Hematopoietic multipotent progenitor cell treated with erythropoietin and hydrocortisone succinate and interleukin-3 and kit ligand, for 6 days (in vitro differentiated cells): ENCODE measurements around the gene HSPB7.
A peak's percentile ranks its signal among the peaks of the same experiment; 100 is the strongest.
"Not testable (repeated sequence)": the region's sequence is repeated elsewhere in the genome, so short reads cannot be mapped to it uniquely, and the experiment has no call there.

Source experiments
- DNase-seq: peaks from one replicate; pipeline ENCODE4 v3.0.0-alpha.2; 2015

Gene HSPB7

GRCh38 chr1:16017461-16018303 lies at the start of gene HSPB7:
HSPB7 (minus strand) TSS chr1:16018043; CDS start chr1:16017963, 80 bp downstream.
- DNase-seq, result no peak

GRCh38 chr1:16067127-16067768 lies 49.4 kb upstream of the HSPB7 start:
- no peak for DNase-seq

- no peak for DNase-seq
Measured at GRCh38 chr1:16066245-16066644, 48.4 kb upstream of the HSPB7 start.

- no peak for DNase-seq
Measured at GRCh38 chr1:16065269-16065576, 47.4 kb upstream of the HSPB7 start.

GRCh38 chr1:16064536-16065268 lies 46.9 kb upstream of the HSPB7 start:
- no peak for DNase-seq

- no peak for DNase-seq
Measured at GRCh38 chr1:16063921-16064320, 46.1 kb upstream of the HSPB7 start.

- no peak for DNase-seq
Measured at GRCh38 chr1:16063226-16063829, 45.5 kb upstream of the HSPB7 start.

GRCh38 chr1:16062687-16063075 lies 44.8 kb upstream of the HSPB7 start:
- DNase-seq, result not testable (repeated sequence)

- not testable (repeated sequence) for DNase-seq
Measured at GRCh38 chr1:16061989-16062686, 44.3 kb upstream of the HSPB7 start.

GRCh38 chr1:16061266-16061665 lies 43.4 kb upstream of the HSPB7 start:
- no peak for DNase-seq

GRCh38 chr1:16058394-16059120 lies 40.7 kb upstream of the HSPB7 start:
- not testable (repeated sequence) for DNase-seq

GRCh38 chr1:16057314-16057915 lies 39.6 kb upstream of the HSPB7 start:
- not testable (repeated sequence) for DNase-seq

- DNase-seq, result not testable (repeated sequence)
Measured at GRCh38 chr1:16056521-16056912, 38.7 kb upstream of the HSPB7 start.

- DNase-seq, result peak; percentile 93
Measured at GRCh38 chr1:16055613-16056520, 38.0 kb upstream of the HSPB7 start.

GRCh38 chr1:16054598-16055540 lies 37.0 kb upstream of the HSPB7 start:
- DNase-seq, result no peak

- peak; percentile 95 for DNase-seq
Measured at GRCh38 chr1:16053781-16054502, 36.1 kb upstream of the HSPB7 start.

GRCh38 chr1:16051949-16052348 lies 34.1 kb upstream of the HSPB7 start:
- DNase-seq, result not testable (repeated sequence)

- DNase-seq, result no peak
Measured at GRCh38 chr1:16051039-16051438, 33.2 kb upstream of the HSPB7 start.

GRCh38 chr1:16050328-16050727 lies 32.5 kb upstream of the HSPB7 start:
- no peak for DNase-seq
